ENCODE results near the gene GALNTL6. TPM values are rescaled to one million over a fixed set of nuclear protein-coding genes. Genes with fewer than 3 reads are reported as not detected.

GALNTL6 gene
- total and polyA plus RNA-seq, 8 donors = 0.13 to 0.41 (median 0.21) TPM; not detected in 4

DNA sequence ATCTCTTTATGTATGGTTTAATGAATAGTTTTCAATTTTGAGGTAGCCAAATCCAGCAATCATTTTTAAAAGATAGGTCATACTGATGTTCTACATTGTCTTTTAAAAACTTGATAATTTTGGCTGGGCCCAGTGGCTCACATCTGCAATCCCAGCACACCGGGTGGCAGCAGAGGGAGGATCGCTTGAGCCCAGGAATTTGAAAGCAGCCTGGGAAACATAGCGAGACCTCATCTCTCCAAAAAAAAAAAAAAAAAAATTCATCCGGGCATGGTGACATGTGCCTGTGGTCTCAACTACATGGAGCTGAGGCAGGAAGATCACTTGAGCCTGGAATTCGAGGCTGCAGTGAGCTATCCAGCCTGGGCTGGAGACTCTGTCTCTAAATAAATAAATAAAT is 419.8 kb downstream of the GALNTL6 start:
- intact Hi-C loops (cut with DNase I) = no loop called here
- Histone ChIP-seq H3K4me3 (no peak overlapping the region), H3K27me3 (no peaks in the 10 kb centered on the region), H3K36me3 (no peaks in the 10 kb centered on the region), H3K27ac (no peak overlapping the region), H3K9me3 (no peaks in the 10 kb centered on the region), H3K4me1 (no peaks in the 10 kb centered on the region)
- WGBS, 2 donors = 53 to 56% methylated on average over 5 of the region's 5 CpGs
- ATAC-seq (no peak), DNase-seq (no peak), FAIRE-seq (no peak)
- TF ChIP-seq, protein P1, sequence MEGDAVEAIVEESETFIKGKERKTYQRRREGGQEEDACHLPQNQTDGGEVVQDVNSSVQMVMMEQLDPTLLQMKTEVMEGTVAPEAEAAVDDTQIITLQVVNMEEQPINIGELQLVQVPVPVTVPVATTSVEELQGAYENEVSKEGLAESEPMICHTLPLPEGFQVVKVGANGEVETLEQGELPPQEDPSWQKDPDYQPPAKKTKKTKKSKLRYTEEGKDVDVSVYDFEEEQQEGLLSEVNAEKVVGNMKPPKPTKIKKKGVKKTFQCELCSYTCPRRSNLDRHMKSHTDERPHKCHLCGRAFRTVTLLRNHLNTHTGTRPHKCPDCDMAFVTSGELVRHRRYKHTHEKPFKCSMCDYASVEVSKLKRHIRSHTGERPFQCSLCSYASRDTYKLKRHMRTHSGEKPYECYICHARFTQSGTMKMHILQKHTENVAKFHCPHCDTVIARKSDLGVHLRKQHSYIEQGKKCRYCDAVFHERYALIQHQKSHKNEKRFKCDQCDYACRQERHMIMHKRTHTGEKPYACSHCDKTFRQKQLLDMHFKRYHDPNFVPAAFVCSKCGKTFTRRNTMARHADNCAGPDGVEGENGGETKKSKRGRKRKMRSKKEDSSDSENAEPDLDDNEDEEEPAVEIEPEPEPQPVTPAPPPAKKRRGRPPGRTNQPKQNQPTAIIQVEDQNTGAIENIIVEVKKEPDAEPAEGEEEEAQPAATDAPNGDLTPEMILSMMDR (IDR thresholded peaks at IDR 0.05) = no peak

DNA sequence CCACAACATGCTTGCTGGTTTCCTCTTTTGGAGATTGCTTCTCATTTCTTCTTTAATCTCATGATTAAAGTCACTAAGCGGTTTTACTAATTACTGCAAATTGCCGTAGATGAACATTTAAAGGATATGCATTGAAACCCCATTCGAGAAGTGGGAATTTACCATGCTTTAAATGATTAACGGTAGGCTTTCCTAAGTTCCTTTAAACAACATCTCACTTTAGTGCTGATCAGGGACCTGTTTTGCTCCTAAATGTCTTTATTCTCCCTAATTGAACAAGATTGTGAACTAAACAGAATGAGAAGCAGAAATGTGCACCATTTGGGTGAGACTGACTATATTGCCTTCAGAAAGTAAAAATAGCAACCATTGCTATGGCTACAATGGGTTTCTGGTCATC is 430.3 kb downstream of the GALNTL6 start:
- WGBS, 2 donors = 74 to 87% methylated on average over 4 of the region's 4 CpGs
- Histone ChIP-seq H3K27me3 (no peaks in the 10 kb centered on the region), H3K4me1 (no peaks in the 10 kb centered on the region), H3K27ac (no peak overlapping the region), H3K36me3 (no peaks in the 10 kb centered on the region), H3K9me3 (no peaks in the 10 kb centered on the region), H3K4me3 (no peak overlapping the region)
- FAIRE-seq (no peak), DNase-seq (no peak), ATAC-seq (no peak)
- intact Hi-C loops (cut with DNase I) = no loop called here
- TF ChIP-seq, protein P1 (IDR thresholded peaks at IDR 0.05) = no peak

DNA sequence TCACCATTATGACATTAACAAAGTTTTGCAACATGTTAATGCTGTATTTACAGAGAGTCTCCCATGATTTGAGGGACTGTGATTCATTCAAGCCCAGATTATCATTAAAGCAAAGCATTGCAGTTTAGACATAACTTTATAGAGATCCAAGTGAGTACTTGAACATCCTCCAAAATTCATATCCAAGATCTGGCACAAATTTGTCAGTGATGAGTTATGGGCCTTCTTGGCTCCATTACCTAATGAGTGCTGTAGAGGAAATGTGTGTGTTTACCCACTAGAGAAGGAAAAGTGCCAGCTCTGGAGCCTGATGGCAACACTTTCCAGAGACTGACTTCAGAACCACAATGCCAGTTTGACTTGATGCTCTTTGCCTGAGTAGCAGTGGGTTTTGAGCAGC is 432.3 kb downstream of the GALNTL6 start:
- Histone ChIP-seq H3K27me3 (no peaks in the 10 kb centered on the region), H3K4me1 (no peaks in the 10 kb centered on the region), H3K27ac (no peak overlapping the region), H3K36me3 (no peaks in the 10 kb centered on the region), H3K4me3 (no peak overlapping the region), H3K9me3 (no peaks in the 10 kb centered on the region)
- FAIRE-seq (no peak), DNase-seq (no peak), ATAC-seq (no peak)
- TF ChIP-seq, protein P1 (IDR thresholded peaks at IDR 0.05) = no peak
- intact Hi-C loops (cut with DNase I) = no loop called here

DNA sequence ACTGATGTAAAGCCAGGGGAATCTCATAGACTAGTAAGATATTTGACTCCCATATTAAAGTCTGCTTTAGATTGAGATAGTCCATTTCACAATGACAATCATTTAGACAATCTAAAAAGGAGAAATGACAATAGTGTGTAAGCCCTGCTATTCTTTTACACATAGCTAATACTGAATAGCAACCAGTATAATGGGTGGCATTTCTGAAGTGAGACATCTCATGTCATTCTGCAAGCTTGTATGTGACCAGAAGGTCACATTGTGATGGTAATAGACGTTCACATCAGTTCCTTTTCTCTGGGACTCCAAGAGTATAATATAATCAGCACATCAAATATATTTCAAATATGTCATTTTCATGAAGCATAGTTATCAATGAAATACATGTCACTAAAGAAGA is 440.2 kb downstream of the GALNTL6 start:
- no peak for ATAC-seq

DNA sequence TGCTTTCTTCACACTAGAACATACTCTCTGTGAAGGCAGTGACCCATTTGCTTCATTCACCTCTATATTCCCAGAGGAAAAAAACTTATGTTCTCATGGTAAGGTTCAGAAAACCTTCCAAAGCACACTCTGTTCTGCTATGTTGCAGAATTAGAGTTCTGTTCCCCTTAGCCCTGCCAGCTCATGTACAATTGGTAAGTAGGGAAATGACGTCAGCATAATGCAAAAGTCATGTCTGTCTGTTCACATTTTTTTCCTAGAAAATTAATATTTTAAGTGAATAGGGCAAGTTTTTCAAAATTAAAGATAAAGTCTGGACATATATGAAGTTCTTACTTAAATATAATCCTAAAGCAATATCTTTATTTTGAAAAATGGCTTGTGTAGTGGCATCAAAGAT is 443.6 kb downstream of the GALNTL6 start:
- TF ChIP-seq, protein P1 (IDR thresholded peaks at IDR 0.05) = no peak
- intact Hi-C loops (cut with DNase I) = no loop called here
- no peaks in the 10 kb centered on the region for H3K4me1 ChIP-seq
- FAIRE-seq = no peak
- 48 to 60% methylated on average over 1 of the region's 1 CpG for WGBS, 2 donors
- no peak for DNase-seq
- ATAC-seq = no peak
- no peak overlapping the region for H3K27ac ChIP-seq
- H3K4me3 ChIP-seq = no peak overlapping the region
- H3K36me3 ChIP-seq = no peaks in the 10 kb centered on the region
- no peaks in the 10 kb centered on the region for H3K27me3 ChIP-seq
- H3K9me3 ChIP-seq = no peaks in the 10 kb centered on the region

More for the DNA sequence above, 440.2 kb downstream of the GALNTL6 start:
- Histone ChIP-seq H3K36me3 (no peaks in the 10 kb centered on the region), H3K4me1 (no peaks in the 10 kb centered on the region), H3K4me3 (no peak overlapping the region), H3K27ac (no peak overlapping the region), H3K27me3 (no peaks in the 10 kb centered on the region), H3K9me3 (no peaks in the 10 kb centered on the region)
- no peak for FAIRE-seq
- intact Hi-C loops (cut with DNase I) = no loop called here
- 28 to 31% methylated on average over 1 of the region's 1 CpG for WGBS, 2 donors
- no peak for DNase-seq
- TF ChIP-seq, protein P1 (IDR thresholded peaks at IDR 0.05) = no peak

Data from pancreas (tissue), 10 donors.